ENCODE results near the gene MRPL36.
"Not testable (repeated sequence)": the region's sequence is repeated elsewhere in the genome, so short reads cannot be mapped to it uniquely, and the experiment has no call there.

MRPL36 gene

GRCh38 chr5:1819458-1819857 is 19.8 kb upstream of the MRPL36 start:
- no peak overlapping the region for H3K4me3 ChIP-seq (ENCODE audit: low read depth, low read length)
- in situ Hi-C loops (cut with HindIII; ENCODE audit: low sequenced_read_pairs): no loop called here
- no peak for TF ChIP-seq CTCF (IDR thresholded peaks at IDR 0.05; ENCODE audit: low read depth, low read length, missing control alignments)
- DNase-seq (ENCODE audit: low read depth): no peak

- in situ Hi-C loops (cut with HindIII; ENCODE audit: low sequenced_read_pairs): no loop called here
- no peak for TF ChIP-seq CTCF (IDR thresholded peaks at IDR 0.05; ENCODE audit: low read depth, low read length, missing control alignments)
- DNase-seq (ENCODE audit: low read depth): no peak
- H3K4me3 ChIP-seq (ENCODE audit: low read depth, low read length): no peak overlapping the region
Observed at GRCh38 chr5:1818784-1819183, 19.1 kb upstream of the MRPL36 start.

GRCh38 chr5:1817261-1818043 is 17.8 kb upstream of the MRPL36 start:
- in situ Hi-C loops (cut with HindIII; ENCODE audit: low sequenced_read_pairs): no loop called here
- no peak overlapping the region for H3K4me3 ChIP-seq (ENCODE audit: low read depth, low read length)
- DNase-seq (ENCODE audit: low read depth): no peak
- TF ChIP-seq CTCF (IDR thresholded peaks at IDR 0.05; ENCODE audit: low read depth, low read length, missing control alignments): no peak

GRCh38 chr5:1816495-1817089 is 17.0 kb upstream of the MRPL36 start:
- in situ Hi-C loops (cut with HindIII; ENCODE audit: low sequenced_read_pairs); H3K4me3 ChIP-seq (ENCODE audit: low read depth, low read length); DNase-seq (ENCODE audit: low read depth): not testable (repeated sequence)

GRCh38 chr5:1815881-1816292 is 16.2 kb upstream of the MRPL36 start:
- in situ Hi-C loops (cut with HindIII; ENCODE audit: low sequenced_read_pairs): no loop called here
- H3K4me3 ChIP-seq (ENCODE audit: low read depth, low read length): no peak overlapping the region
- no peak for DNase-seq (ENCODE audit: low read depth)
- no peak for TF ChIP-seq CTCF (IDR thresholded peaks at IDR 0.05; ENCODE audit: low read depth, low read length, missing control alignments)

- in situ Hi-C loops (cut with HindIII; ENCODE audit: low sequenced_read_pairs): no loop called here
- no peak for DNase-seq (ENCODE audit: low read depth)
Observed at GRCh38 chr5:1815071-1815786, 15.6 kb upstream of the MRPL36 start.

More at GRCh38 chr5:1815071-1815786, 15.6 kb upstream of the MRPL36 start:
- no peak overlapping the region for H3K4me3 ChIP-seq (ENCODE audit: low read depth, low read length)
- TF ChIP-seq CTCF (IDR thresholded peaks at IDR 0.05; ENCODE audit: low read depth, low read length, missing control alignments): no peak
